HG02884 (cell line): ENCODE results near the gene RAPGEF6.
"Not testable (repeated sequence)": the region's sequence is repeated elsewhere in the genome, so short reads cannot be mapped to it uniquely, and the experiment has no call there.

ENCODE experiments used
- ATAC-seq: cut with Tn5 transposase; IDR thresholded peaks from one replicate; pipeline ENCODE4 v1.9.1; 2021; ENCODE audit warnings: mild to moderate bottlenecking, moderate library complexity; ENCODE audit not compliant: unreplicated experiment

Gene RAPGEF6

GRCh38 chr5:131608597-131608996 is 26.4 kb downstream of the RAPGEF6 start:
- ATAC-seq, result no peak

- no peak for ATAC-seq
Observed at GRCh38 chr5:131607903-131608540, 27.0 kb downstream of the RAPGEF6 start.

GRCh38 chr5:131607418-131607817 is 27.6 kb downstream of the RAPGEF6 start:
- ATAC-seq, result no peak

DNA sequence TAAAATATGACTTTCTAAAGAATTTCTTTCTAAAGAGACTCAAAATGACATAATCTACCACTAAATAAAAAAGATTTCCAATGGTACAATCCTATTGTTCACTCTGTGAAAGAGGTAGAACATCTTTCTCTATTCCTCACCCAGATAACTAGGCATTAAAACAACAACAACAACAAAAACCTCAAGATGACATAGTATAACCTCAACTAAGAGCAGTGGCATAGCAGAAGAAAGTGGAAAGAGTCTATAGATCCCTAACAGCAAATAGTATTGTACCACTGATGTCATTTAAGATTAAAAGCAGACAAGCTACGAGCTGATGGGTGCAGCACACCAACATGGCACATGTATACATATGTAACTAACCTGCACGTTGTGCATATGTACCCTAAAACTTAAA is 29.9 kb downstream of the RAPGEF6 start:
- no peak for ATAC-seq

GRCh38 chr5:131595088-131596033 is 39.7 kb downstream of the RAPGEF6 start:
- peak; percentile 66 for ATAC-seq

GRCh38 chr5:131593921-131594320 is 41.1 kb downstream of the RAPGEF6 start:
- ATAC-seq, result no peak

- not testable (repeated sequence) for ATAC-seq
Observed at GRCh38 chr5:131593436-131593835, 41.6 kb downstream of the RAPGEF6 start.

DNA sequence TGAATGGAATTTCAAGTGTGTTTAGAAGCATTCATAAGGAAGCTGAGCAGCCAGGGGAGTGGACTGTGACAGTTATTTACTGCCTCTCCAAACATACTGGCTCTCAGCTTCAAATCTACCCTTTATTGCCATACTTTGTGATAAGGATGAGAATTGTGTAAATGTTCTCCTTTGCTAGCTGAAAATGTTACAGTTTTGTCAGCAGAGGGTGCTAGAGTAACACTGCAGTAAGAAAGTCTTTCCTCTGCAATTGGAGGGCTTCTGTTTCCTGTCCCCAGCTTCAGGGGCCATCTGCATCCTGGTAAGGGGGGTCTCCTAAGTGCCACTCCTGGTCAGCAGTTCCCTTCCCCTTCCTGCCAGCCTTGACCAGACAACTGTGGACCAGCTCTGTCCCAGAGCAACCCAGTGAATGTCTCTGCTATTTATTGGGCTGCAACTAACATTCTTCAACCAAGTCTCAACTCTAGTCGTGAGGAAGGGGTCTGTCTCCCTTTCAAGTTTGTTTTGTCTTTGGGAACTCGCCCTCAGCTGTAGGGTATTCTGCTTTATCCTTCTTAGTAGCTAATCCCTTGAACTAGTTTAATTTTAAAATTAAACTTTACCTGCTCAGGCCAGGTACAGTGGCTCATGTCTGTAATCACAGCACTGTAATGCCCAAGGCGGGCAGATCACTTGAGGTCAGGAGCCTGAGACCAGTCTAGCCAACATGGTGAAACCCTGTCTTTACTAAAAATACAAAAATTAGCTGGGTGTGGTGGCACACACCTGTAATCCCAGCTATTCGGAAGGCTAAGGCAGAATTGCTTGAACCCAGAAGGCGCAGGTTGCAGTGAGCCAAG is 45.3 kb downstream of the RAPGEF6 start:
- ATAC-seq, result no peak

GRCh38 chr5:131587541-131587940 is 47.5 kb downstream of the RAPGEF6 start:
- no peak for ATAC-seq

GRCh38 chr5:131581702-131582101 is 53.3 kb downstream of the RAPGEF6 start:
- no peak for ATAC-seq

- ATAC-seq, result no peak
Observed at GRCh38 chr5:131579917-131580671, 54.9 kb downstream of the RAPGEF6 start.

- no peak for ATAC-seq
Observed at GRCh38 chr5:131575660-131576227, 59.3 kb downstream of the RAPGEF6 start.

GRCh38 chr5:131571669-131572168 is 63.3 kb downstream of the RAPGEF6 start:
- no peak for ATAC-seq

GRCh38 chr5:131570757-131571156 is 64.3 kb downstream of the RAPGEF6 start:
- ATAC-seq, result no peak

DNA sequence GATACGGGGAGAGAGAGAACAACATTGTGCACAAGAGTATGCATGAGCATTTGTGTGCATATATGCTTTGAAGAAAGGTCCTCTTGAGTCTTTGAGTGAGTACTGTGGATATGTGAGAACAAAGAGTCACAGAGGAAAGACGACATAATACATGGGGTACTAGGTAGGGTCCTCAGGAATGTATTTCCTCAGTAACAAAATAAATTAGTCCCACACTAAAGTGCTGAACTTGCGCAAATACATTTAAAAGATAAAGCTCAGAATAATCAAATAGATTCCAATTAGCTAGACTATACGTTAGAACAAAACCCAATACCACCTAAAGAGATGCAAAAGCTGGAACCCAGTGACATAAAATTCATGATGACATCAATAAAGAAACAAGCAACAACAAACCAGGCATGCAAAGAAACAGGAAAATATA is 70.8 kb downstream of the RAPGEF6 start:
- no peak for ATAC-seq

DNA sequence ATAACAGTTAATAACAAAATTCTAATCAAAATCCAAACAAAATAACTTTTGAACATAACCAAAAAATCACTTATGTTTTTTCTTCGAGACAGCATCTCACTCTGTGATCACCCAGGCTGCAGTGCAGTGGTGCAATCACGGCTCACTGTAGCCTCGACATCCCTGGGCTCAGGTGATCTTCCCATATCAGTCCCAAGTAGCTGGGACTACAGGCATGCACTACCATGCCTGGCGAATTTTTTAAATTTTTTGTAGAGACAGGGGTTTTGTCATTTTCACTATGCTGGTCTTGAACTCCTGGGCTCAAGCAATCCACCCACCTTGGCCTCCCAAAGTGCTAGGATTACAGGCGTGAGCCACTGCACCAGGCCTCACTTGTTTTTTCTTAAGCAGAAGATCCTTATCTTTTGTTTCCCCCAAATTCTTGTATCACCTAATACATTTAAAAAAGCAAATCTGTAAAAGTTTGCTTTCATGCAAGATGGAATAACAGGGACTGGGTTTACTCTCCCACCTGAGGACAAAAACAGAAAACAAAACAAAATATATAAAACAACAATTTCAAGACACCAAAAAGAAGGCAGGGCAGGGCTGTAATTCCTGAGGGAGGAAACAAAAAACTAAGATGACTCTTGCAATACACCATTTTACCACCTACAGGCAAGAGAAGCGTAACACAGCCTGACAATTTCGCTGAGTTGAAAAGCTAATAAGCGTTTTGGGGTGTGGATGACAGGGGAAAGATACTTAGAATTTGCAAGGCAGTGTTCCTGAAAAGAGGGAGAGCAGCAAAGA is 71.4 kb downstream of the RAPGEF6 start:
- ATAC-seq, result no peak

DNA sequence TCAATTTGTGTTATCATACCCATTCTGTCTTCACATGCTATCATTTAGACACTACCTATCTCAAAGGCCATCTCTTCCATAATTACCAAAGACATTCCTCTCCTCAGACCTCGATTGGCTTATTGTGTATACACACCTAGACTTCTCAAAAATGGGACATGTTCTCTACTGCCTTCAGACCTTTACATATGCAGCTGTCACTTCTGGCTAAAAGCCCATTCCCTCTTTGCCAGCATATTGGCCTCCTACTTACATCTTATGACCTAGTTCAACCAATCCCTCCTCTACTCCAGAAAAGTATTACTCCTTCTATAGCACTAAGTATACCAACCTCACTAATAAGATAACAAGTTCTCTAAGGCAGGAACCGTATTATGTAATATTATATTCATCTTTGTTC is 84.4 kb downstream of the RAPGEF6 start:
- no peak for ATAC-seq

DNA sequence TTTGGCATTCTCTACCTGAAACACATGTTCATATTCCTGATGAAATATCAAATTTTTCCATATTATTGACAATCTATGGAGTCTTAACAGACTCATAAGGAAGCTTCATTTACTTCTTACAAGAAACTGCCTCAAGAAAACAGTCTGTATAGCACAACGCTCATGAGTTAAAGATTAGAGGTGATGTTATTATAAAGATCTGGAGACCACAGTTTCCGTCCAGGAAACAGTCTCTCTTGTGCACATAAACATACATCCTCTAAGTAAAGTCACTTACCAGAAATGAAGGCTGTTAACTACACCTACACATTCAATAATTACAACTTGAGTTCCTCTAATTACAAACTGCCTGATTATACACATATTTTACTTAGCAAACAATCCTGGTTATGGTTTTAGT is 86.9 kb downstream of the RAPGEF6 start:
- no peak for ATAC-seq

- ATAC-seq, result no peak
Observed at GRCh38 chr5:131545845-131546244, 89.2 kb downstream of the RAPGEF6 start.
